ENCODE data around the gene GPRC5D. TPM values are rescaled to one million over a fixed set of nuclear protein-coding genes. Genes with fewer than 3 reads are reported as not detected.

The GPRC5D gene
- total RNA-seq: not detected in 2 replicates

DNA sequence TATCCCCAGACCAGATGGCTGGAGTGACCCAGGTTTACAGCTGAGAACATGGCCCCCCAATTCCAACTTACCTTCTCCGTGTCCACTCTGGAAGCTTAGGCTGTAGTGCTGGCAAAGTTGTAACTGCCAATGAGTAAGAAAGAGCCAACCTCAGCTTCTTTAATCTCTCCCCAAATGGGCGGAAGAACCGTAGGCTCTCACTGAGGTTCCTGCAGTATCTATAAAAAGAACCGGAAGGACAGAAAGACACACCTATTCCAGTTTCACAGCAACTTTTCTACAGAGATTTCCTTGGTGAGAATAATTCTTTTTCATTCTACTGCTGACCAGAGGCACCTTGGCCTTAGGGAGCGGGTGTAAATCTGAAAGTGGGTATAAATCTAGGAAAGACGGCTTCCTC lies at the start of gene GPRC5D:
Gene GPRC5D, minus strand, starts transcription at position 135 of the 400 bp plus-strand sequence. CDS start 1,786 bp downstream, outside the sequence.

DNA sequence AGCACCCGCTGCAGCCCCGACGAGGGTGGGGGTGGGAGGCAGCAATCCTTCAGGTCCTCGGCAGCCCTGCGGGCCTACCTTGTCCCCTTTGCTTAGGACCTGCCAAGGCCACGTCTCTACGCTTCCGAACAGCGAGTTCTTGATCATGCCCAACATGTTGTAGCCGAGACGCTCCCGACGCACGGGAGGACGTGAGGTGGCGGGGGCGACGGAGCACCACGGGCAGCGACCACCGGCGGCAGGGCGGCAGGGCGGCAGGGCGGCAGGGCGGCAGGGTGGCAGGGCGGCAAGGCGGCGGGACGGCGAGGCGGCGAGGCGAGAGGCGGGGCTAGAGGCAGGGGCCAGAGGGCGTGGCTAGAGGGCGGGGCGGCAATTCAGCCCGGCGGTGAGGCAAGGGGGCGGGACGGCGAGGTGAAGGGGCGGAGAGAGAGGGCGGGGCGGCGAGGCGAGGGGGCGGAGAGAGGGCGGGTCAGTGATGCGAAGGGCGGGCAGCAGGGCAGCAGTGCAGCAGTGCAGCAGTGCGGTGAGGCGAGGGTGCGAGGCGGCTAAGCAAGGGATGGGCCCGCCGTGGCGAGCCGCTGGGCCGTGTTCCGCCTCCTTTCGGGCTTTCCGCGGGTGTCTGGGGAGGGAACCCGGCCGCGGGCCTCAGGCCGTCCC lies 48.1 kb upstream of the GPRC5D start, which contains the start of gene HEBP1:
Gene HEBP1, minus strand, starts transcription at position 307 of the 657 bp plus-strand sequence. Its CDS starts 151 bp downstream, at position 156.

DNA sequence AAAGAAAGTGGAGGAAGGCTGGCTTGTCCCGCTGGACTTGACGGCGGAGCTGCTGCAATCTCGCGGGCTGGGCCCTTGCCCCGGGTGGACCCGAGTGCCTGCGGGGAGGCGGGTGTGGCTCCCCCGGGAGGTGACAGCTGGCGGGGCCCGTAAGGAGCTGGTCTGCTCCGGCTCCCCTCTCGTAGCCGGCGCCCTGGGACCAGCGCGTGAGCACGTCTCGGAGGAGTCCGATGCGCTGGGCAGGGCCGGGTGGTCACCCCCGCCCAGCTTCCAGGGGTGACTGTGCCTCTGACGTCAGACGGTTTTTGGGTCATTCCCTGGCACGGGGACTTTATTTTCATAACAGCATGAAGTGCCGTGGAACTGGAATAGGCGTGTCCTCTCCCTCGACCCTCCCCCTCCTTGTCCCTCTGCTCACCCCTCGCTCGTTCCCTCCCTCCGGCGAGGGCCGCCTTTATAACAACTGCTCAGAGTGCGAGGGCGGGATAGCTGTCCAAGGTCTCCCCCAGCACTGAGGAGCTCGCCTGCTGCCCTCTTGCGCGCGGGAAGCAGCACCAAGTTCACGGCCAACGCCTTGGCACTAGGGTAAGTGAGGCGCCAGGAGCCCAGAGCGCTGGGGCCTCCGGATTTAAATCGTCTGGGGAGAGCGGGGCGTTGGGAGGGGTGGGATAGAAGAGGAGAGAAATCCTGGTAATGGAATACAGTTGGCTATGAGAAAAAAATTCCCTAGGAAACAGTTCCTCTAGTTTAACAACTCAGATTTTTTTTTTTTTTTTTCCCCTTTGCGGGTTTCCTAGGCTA lies 60.7 kb downstream of the GPRC5D start, which contains the start of gene GPRC5A:
Gene GPRC5A, plus strand, starts transcription at position 483 of the 801 bp plus-strand sequence. CDS start 16,688 bp downstream, outside the sequence.

Other genes starting within 250 kb of the GPRC5D start
- 25.3 and 35.8 TPM in 2 replicates for gene CDKN1B, start 234.8 kb downstream of the GPRC5D start, total RNA-seq
- 2.4 and 3.8 TPM in 2 replicates for gene APOLD1, start 166.5 kb downstream of the GPRC5D start, total RNA-seq
- 72.7 and 110 TPM in 2 replicates for gene DDX47, start 138.8 kb downstream of the GPRC5D start, total RNA-seq
- gene GPRC5A, start 60.6 kb downstream of the GPRC5D start, total RNA-seq: 6.6 and 83.6 TPM in 2 replicates
- 5.3 and 6.6 TPM in 2 replicates for gene HEBP1, start 48.1 kb upstream of the GPRC5D start, total RNA-seq
- 5.1 and 5.8 TPM in 2 replicates for gene FAM234B, start 92.2 kb upstream of the GPRC5D start, total RNA-seq
- gene GSG1, start 151.5 kb upstream of the GPRC5D start, total RNA-seq: 0.24 TPM in 1 of 2 replicates, not detected in the other
- gene EMP1, start 244.6 kb upstream of the GPRC5D start, total RNA-seq: 13.4 and 30.6 TPM in 2 replicates

Data from tracheal epithelial cell (primary cell).